Measurements from ENCODE around the gene FAM162A. TPM values are rescaled to one million over a fixed set of nuclear protein-coding genes. Genes with fewer than 3 reads are reported as not detected.
"Not testable (repeated sequence)": the region's sequence is repeated elsewhere in the genome, so short reads cannot be mapped to it uniquely, and the experiment has no call there.

Gene FAM162A
- total RNA-seq, 6 experiments from 2014 or later: 26.9 to 57.0 (median 51.5) TPM

DNA sequence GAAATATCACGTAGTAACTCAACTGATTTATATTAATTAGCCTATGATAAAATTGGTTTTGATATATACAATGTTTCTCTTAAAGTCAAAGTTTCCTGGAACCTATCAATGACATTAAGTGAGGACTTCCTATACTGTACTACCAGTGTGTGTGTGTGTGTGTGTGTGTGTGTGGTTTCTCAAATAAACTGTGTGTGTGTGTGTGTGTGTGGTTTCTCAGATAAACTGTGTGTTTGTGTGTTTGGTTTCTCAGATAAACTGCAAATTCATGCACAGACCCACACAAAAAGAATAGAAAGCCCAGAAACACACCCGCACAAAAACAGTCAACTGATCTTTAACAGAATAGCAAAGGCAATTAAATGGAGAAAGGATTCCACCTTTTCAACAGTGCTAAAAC is 46.4 kb downstream of the FAM162A start:
- no peak overlapping the region for H3K27ac ChIP-seq
- H3K4me1 ChIP-seq: no peaks in the 10 kb centered on the region
- no peaks in the 10 kb centered on the region for H3K27me3 ChIP-seq
- WGBS (ENCODE audit: insufficient coverage, low coverage, low lambda C conversion rate, missing lambda C conversion rate): 91% methylated on average over 2 of the region's 2 CpGs
- no peak for ATAC-seq
- H3K36me3 ChIP-seq: peaks cover 0 to 42% (median 15%) of the 10 kb centered on the region in 4 donors
- H3K4me3 ChIP-seq: no peak overlapping the region
- TF ChIP-seq CTCF (IDR thresholded peaks at IDR 0.05) (no peak), POLR2A (IDR thresholded peaks at IDR 0.05) (no peak)
- DNase-seq: no peak
- intact Hi-C loops (cut with DNase I): no loop called here
- no peaks in the 10 kb centered on the region for H3K9me3 ChIP-seq

DNA sequence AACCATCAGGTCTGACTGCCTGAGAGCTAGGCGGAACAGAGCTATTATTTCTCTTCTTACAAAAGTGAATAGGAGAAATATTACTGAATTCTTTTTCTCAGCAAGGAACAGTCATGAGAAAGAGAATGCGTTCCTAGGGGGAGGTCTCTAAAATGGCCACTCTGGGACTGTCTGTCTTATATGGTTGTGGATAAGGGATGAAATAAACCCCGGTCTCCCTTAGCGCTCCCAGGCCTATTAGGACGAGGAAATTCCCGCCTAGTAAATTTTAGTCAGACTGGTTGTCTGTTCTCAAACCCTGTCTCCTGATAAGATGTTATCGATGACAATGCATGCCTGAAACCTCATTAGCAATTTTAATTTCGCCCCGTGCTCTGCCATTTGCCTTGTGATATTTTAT is 52.0 kb downstream of the FAM162A start:
- no peak for DNase-seq

DNA sequence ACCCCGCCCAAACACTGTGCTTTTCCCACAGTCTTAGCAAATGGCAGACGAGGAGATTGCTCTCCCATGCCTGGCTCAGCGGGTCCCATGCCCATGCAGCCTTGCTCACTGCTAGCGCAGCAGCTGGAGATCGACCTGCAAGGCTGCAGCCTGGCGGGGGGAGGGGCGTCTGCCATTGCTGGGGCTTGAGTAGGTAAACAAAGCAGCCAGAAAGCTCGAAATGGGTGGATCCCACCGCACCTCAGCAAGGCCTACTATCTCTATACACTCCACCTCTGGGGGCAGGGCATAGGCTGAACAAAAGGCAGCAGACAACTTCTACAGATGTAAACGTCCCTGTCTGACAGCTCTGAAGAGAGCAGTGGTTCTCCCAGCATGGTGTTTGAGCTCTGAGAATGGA is 59.1 kb downstream of the FAM162A start:
- Histone ChIP-seq H3K27ac (no peak overlapping the region), H3K9me3 (no peaks in the 10 kb centered on the region), H3K4me3 (no peak overlapping the region), H3K27me3 (no peaks in the 10 kb centered on the region), H3K36me3 (peaks cover 0 to 42% (median 7%) of the 10 kb centered on the region in 4 donors), H3K4me1 (peaks cover 0 to 12% (median 6%) of the 10 kb centered on the region in 4 donors)
- WGBS (ENCODE audit: insufficient coverage, low coverage, low lambda C conversion rate, missing lambda C conversion rate): 30% methylated on average over 2 of the region's 10 CpGs
- intact Hi-C loops (cut with DNase I): no loop called here
- no peak for DNase-seq
- no peak for TF ChIP-seq CTCF (IDR thresholded peaks at IDR 0.05)
- no peak for TF ChIP-seq POLR2A (IDR thresholded peaks at IDR 0.05)
- peak in 1 of 4 donors; percentile 14 for ATAC-seq

More for the DNA sequence above, 52.0 kb downstream of the FAM162A start:
- Histone ChIP-seq H3K27me3 (no peaks in the 10 kb centered on the region), H3K4me3 (no peak overlapping the region), H3K36me3 (peaks cover 6 to 72% (median 23%) of the 10 kb centered on the region in 4 donors), H3K4me1 (no peaks in the 10 kb centered on the region), H3K27ac (no peak overlapping the region), H3K9me3 (no peaks in the 10 kb centered on the region)
- ATAC-seq: no peak
- WGBS (ENCODE audit: insufficient coverage, low coverage, low lambda C conversion rate, missing lambda C conversion rate): 93% methylated on average over 5 of the region's 9 CpGs
- intact Hi-C loops (cut with DNase I): no loop called here
- TF ChIP-seq POLR2A (IDR thresholded peaks at IDR 0.05): no peak
- no peak for TF ChIP-seq CTCF (IDR thresholded peaks at IDR 0.05)

- H3K9me3 ChIP-seq; H3K4me3 ChIP-seq; H3K27me3 ChIP-seq; DNase-seq; intact Hi-C loops (cut with DNase I): not testable (repeated sequence)
- ATAC-seq: peak; percentile 23 to 85 (median 64)
- Histone ChIP-seq H3K4me1 (peaks cover 0 to 12% (median 6%) of the 10 kb centered on the region in 4 donors), H3K27ac (peak overlapping the region; percentile 54 to 69 (median 62)), H3K36me3 (peaks cover 0 to 43% (median 9%) of the 10 kb centered on the region in 4 donors)
- 83% methylated on average over 9 of the region's 11 CpGs for WGBS (ENCODE audit: insufficient coverage, low coverage, low lambda C conversion rate, missing lambda C conversion rate)
Measured at GRCh38 chr3:122443762-122444490, 59.9 kb downstream of the FAM162A start.

DNA sequence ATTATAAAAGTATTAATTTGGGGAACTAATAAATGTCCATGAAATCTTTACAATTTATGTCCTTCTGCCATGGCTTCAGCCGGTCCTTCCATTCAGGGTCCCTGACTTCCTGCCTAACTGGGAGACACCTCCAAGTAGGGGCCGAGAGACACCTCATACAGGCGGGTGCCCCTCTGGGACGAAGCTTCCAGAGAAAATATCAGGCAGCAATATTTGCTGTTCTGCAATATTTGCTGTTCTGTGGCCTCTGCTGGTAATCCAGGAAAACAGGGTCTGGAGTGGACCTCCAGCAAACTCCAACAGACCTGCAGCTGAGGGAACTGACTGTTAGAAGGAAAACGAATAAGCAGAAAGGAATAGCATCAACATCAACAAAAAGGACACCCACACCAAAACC is 60.5 kb downstream of the FAM162A start:
- Histone ChIP-seq H3K27ac (peak overlapping the region; percentile 54 to 69 (median 62)), H3K36me3 (peaks cover 0 to 43% (median 8%) of the 10 kb centered on the region in 4 donors), H3K4me1 (peaks cover 0 to 12% (median 6%) of the 10 kb centered on the region in 4 donors)
- H3K27me3 ChIP-seq; DNase-seq; intact Hi-C loops (cut with DNase I); H3K9me3 ChIP-seq; H3K4me3 ChIP-seq: not testable (repeated sequence)
- 58% methylated on average over 5 of the region's 5 CpGs for WGBS (ENCODE audit: insufficient coverage, low coverage, low lambda C conversion rate, missing lambda C conversion rate)
- ATAC-seq: peak in 3 of 4 donors; percentile 53 to 71 (median 69)

GRCh38 chr3:122448218-122448617 is 64.2 kb downstream of the FAM162A start:
- intact Hi-C loops (cut with DNase I); H3K27ac ChIP-seq; H3K9me3 ChIP-seq; H3K4me3 ChIP-seq; H3K27me3 ChIP-seq; DNase-seq; ATAC-seq: not testable (repeated sequence)
- peaks cover 0 to 25% (median 11%) of the 10 kb centered on the region in 4 donors for H3K4me1 ChIP-seq
- H3K36me3 ChIP-seq: peaks cover 0 to 26% (median 6%) of the 10 kb centered on the region in 4 donors
- WGBS (ENCODE audit: insufficient coverage, low coverage, low lambda C conversion rate, missing lambda C conversion rate): 94% methylated on average over 3 of the region's 6 CpGs

Measured in right lobe of liver (tissue), 6 donors.